HFFc6 (cell line): Measurements from ENCODE around the gene FOXK2. TPM values are rescaled to one million over a fixed set of nuclear protein-coding genes. Genes with fewer than 3 reads are reported as not detected.
"Not testable (repeated sequence)": the region's sequence is repeated elsewhere in the genome, so short reads cannot be mapped to it uniquely, and the experiment has no call there.

ENCODE experiments used
- DNase-seq: peaks from one replicate; pipeline ENCODE4 v3.0.0-alpha.2; 2018
- H3K27ac Mint-ChIP-seq: 2 replicates; pipeline ENCODE4 v1.8.0; 2020; ENCODE audit warnings: mild to moderate bottlenecking, mixed read lengths
- H3K27me3 Mint-ChIP-seq: 2 replicates; pipeline ENCODE4 v1.8.0; 2021; ENCODE audit warnings: mild to moderate bottlenecking, moderate library complexity, mixed read lengths; ENCODE audit not compliant: insufficient read depth
- H3K36me3 Mint-ChIP-seq: 2 replicates; pipeline ENCODE4 v1.8.0; 2021; ENCODE audit warnings: low read depth, mixed read lengths
- H3K4me1 Mint-ChIP-seq: 2 replicates; pipeline ENCODE4 v1.8.0; 2020; ENCODE audit warnings: low read depth, mixed read lengths
- H3K4me3 Mint-ChIP-seq: 2 replicates; pipeline ENCODE4 v1.8.0; 2020; ENCODE audit warnings: mild to moderate bottlenecking, moderate library complexity, mixed read lengths
- H3K9me3 Mint-ChIP-seq: 2 replicates; pipeline ENCODE4 v1.8.0; 2020; ENCODE audit warnings: mild to moderate bottlenecking, mixed read lengths
- total RNA-seq, 6 experiments: library from RNA; stranded (reverse); fragmentation: NEBNext Ultra II Directional; extraction: Animal tissue kit (Norgen Biotek cat#: 25700); gene quantifications; 2 replicates in 1 of 6; 3 replicates in 5 of 6; pipeline ENCODE4 v1.2.3, GENCODE V29; 2021
- TF ChIP-seq, protein P1 (sequence below): fragments of 200-600 bp; sonication (generic); IDR thresholded peaks from 2 replicates; pipeline ENCODE4 v1.5.0; 2021; ENCODE audit warnings: antibody characterized with exemption, mild to moderate bottlenecking

Gene FOXK2
- total RNA-seq, 6 experiments from 2014 or later, result 38.6 to 46.3 (median 41.1) TPM

DNA sequence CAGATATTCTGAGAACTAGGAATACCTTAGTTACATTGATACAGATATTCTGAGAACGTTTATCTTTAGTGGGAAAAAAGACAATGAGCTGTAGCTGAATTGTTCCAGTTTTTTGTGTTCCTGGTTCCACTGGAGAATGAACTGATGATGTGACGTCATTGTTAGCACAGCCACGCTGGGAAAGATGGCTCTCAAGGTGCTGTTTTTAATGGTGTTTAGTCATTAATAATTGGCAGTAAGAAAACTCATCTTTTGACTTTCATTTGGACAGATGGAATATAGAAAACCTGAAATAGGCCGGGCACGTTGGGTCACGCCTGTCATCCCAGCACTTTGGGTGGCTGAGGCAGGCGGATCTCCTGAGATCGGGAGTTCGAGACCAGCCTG, 10.4 kb downstream of the FOXK2 start:
- TF ChIP-seq, protein P1, sequence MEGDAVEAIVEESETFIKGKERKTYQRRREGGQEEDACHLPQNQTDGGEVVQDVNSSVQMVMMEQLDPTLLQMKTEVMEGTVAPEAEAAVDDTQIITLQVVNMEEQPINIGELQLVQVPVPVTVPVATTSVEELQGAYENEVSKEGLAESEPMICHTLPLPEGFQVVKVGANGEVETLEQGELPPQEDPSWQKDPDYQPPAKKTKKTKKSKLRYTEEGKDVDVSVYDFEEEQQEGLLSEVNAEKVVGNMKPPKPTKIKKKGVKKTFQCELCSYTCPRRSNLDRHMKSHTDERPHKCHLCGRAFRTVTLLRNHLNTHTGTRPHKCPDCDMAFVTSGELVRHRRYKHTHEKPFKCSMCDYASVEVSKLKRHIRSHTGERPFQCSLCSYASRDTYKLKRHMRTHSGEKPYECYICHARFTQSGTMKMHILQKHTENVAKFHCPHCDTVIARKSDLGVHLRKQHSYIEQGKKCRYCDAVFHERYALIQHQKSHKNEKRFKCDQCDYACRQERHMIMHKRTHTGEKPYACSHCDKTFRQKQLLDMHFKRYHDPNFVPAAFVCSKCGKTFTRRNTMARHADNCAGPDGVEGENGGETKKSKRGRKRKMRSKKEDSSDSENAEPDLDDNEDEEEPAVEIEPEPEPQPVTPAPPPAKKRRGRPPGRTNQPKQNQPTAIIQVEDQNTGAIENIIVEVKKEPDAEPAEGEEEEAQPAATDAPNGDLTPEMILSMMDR, result no peak
- DNase-seq, result no peak
- Mint-ChIP-seq H3K4me1 (peaks cover 51% of the 10 kb centered on the region), H3K4me3 (peak overlapping the region; percentile 49; the same call in 1 of the 2 replicates), H3K27ac (peak overlapping the region; percentile 61), H3K27me3 (peaks cover 1% of the 10 kb centered on the region; the same call in 1 of the 2 replicates), H3K36me3 (no peaks in the 10 kb centered on the region), H3K9me3 (no peaks in the 10 kb centered on the region)

DNA sequence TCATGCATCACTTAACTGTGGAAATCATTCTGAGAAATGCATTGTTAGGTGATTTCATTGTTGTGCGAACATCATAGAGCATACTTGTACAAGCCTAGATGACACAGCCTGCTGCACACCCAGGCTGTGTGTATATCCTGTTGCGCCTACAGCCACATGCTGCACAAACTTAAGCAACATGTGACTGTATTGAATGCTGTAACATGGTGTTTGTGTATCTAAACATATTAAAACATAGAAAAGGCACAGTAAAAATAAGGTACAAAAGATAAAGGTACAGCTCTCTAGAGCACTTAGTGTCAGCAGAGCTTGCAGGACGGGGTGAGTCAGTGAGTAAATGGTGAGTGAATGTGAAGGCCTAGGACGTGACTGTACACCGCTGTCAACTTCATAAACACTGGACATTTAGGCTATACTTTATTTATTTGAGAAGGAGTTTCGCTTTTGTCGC, 11.9 kb downstream of the FOXK2 start:
- H3K4me3 Mint-ChIP-seq, result peak overlapping the region; percentile 65
- no peaks in the 10 kb centered on the region for H3K36me3 Mint-ChIP-seq
- DNase-seq, result peak; percentile 75
- peak overlapping the region; percentile 87 for H3K27ac Mint-ChIP-seq
- H3K27me3 Mint-ChIP-seq, result peaks cover 1% of the 10 kb centered on the region; the same call in 1 of the 2 replicates
- TF ChIP-seq, protein P1, result no peak
- no peaks in the 10 kb centered on the region for H3K9me3 Mint-ChIP-seq
- H3K4me1 Mint-ChIP-seq, result peaks cover 58% of the 10 kb centered on the region

DNA sequence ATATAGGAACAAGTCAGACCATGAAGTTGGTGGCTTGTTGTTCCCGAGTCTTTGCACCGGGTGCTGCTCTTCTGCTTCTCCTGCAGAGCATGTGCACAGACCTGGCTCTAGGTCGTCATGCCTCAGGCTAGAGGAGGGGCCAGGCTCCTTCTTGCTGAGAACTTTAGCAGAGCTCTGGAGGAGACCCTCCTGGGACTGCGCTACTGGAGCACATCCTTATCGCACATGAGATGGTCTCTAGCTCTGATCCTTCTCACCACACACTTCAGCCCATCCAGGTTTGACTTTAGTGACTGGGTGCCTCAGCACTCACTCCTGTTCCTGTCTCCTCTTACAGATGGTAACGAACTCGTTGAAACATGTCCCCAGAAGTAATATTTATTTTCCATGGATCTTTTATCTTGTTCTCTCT, 14.9 kb downstream of the FOXK2 start:
- DNase-seq, result no peak
- H3K36me3 Mint-ChIP-seq, result no peaks in the 10 kb centered on the region
- peaks cover 62% of the 10 kb centered on the region for H3K4me1 Mint-ChIP-seq
- TF ChIP-seq, protein P1, result no peak
- H3K4me3 Mint-ChIP-seq, result no peak overlapping the region
- no peak overlapping the region; the same call in 1 of the 2 replicates for H3K27ac Mint-ChIP-seq
- H3K9me3 Mint-ChIP-seq, result no peaks in the 10 kb centered on the region
- peaks cover 1% of the 10 kb centered on the region; the same call in 1 of the 2 replicates for H3K27me3 Mint-ChIP-seq

DNA sequence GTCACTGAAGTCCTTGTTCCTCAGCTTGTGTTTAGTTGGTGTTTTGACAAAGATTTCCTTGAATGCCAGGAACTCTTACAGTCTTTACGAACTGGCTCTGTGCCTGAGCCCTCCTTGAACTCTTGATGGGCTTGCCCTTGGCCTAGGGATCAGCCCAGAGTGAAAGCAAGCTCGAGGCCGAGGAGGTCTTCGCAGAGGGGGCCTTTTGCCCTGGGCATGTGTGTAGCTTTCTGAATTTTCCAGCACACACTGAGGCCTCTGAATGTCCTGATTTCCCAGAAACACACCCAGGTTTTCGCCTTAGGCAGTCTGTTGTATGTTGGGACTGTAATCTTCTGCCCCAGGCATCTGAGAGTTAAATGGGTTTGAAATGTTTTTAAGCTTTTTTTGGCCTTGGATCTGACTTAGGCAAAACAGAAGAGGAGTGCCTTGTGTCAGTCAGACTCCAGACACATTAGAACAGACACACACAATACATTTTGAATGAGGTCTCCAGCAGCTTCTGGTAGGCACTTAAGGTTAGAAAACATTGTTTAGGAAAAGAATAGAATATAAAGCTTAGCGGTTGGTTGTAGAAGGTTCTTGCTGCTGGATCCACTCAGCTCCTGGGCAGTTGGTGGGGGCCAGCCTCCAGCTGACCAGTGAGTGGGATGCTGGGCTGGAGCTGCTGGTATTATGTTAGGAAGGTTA, 17.1 kb downstream of the FOXK2 start:
- Mint-ChIP-seq H3K27me3 (no peaks in the 10 kb centered on the region; the same call in none of the 2 replicates), H3K4me1 (peaks cover 43% of the 10 kb centered on the region), H3K9me3 (no peaks in the 10 kb centered on the region), H3K27ac (peak overlapping the region; percentile 95), H3K36me3 (no peaks in the 10 kb centered on the region), H3K4me3 (peak overlapping the region; percentile 74)
- no peak for DNase-seq
- TF ChIP-seq, protein P1, result no peak

GRCh38 chr17:82537228-82537627, 17.7 kb downstream of the FOXK2 start:
- not testable (repeated sequence) for H3K36me3 Mint-ChIP-seq, DNase-seq, H3K9me3 Mint-ChIP-seq, H3K27me3 Mint-ChIP-seq
- Mint-ChIP-seq H3K4me3 (peak overlapping the region; percentile 74), H3K27ac (peak overlapping the region; percentile 95), H3K4me1 (peaks cover 42% of the 10 kb centered on the region)

DNA sequence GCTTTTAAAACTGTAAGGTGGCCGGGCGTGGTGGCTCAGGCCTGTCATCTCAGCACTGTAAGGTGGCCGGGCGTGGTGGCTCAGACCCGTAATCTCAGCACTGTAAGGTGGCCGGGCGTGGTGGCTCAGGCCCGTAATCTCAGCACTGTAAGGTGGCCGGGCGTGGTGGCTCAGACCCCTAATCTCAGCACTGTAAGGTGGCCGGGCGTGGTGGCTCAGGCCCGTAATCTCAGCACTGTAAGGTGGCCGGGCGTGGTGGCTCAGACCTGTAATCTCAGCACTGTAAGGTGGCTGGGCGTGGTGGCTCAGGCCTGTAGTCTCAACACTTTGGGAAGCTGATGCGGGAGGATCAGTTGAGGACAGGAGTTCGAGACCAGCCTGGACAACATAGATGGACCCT, 19.5 kb downstream of the FOXK2 start:
- H3K9me3 Mint-ChIP-seq, H3K36me3 Mint-ChIP-seq, H3K27me3 Mint-ChIP-seq, H3K4me3 Mint-ChIP-seq, DNase-seq: not testable (repeated sequence)
- peak overlapping the region; percentile 16 for H3K27ac Mint-ChIP-seq
- H3K4me1 Mint-ChIP-seq, result peaks cover 47% of the 10 kb centered on the region
